Erythroblast (primary cell): ENCODE measurements around the gene RAD23B.

Experiments
- GATA1 ChIP-seq: IDR thresholded peaks from 2 replicates; pipeline ENCODE4 v1.6.1; 2011; ENCODE audit warnings: low read depth, mild to moderate bottlenecking, control low read depth, low read length, moderate library complexity
- POLR2A ChIP-seq: IDR thresholded peaks from 2 replicates; pipeline ENCODE4 v1.6.1; 2011; ENCODE audit warnings: mild to moderate bottlenecking, low read length

DNA sequence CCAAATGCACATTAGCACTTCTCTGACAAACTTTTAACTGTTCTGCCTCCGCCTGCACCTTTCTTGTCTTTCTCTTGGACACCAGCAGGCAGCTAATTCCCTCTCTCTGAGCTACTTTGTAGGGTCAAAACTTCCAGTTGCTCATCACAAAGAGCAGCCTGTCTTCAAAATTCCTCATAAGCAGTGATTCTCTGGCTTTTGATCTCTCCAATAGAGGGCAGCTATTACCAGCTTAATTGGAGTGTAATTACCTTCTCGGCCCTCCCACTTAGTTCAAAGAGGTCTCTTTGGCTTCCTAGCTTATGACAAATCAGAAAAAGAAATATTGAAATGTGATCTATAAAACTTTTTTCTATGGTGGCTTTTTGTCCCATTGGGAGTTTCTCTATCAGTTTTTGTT is 43.6 kb upstream of the RAD23B start:
- TF ChIP-seq POLR2A (no peak), GATA1 (no peak)
